GM12872 (cell line): ENCODE data around the gene APBA2.

ENCODE experiments used
- TF ChIP-seq, protein P1 (sequence below): IDR thresholded peaks from 3 replicates; pipeline ENCODE4 v1.5.1; 2011; ENCODE audit warnings: low read depth, mild to moderate bottlenecking, low read length, moderate library complexity; ENCODE audit not compliant: insufficient read depth

APBA2 gene

DNA sequence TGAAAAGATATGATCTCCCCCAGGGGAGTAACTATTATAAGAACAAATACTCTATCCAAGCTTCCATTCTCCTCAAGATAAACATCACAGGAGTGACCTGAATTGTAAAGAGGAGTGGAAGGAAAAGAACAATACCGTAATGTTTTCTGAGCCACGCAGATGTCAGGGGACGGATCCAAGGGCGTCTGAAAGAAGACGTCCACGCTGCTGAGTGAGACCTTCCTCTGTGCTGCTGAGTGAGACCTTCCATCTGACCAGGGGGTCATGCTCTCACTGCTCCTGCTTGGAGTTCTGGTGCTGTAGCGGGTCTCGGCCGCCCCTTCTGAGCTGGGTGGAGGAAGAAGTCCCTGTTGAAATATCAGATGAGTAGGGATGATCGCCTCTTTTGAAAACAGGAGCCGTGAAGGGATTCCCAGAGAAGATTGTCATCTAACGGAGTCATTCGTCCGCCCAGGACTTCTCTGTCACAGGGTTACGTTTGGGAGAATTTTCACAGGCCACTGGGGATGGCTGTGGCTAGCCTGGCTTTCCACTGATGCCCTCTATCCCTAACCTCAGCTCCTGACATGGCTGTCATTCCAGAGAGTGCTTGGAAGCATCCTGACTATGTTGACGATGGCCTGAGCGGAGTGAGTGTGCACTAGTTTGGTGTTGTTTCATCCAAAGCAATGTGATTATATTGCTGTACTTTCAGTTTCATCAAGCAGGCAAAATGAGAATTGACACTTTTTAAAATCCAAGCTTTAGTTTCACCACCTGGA, 184.9 kb downstream of the APBA2 start:
- TF ChIP-seq, protein P1, sequence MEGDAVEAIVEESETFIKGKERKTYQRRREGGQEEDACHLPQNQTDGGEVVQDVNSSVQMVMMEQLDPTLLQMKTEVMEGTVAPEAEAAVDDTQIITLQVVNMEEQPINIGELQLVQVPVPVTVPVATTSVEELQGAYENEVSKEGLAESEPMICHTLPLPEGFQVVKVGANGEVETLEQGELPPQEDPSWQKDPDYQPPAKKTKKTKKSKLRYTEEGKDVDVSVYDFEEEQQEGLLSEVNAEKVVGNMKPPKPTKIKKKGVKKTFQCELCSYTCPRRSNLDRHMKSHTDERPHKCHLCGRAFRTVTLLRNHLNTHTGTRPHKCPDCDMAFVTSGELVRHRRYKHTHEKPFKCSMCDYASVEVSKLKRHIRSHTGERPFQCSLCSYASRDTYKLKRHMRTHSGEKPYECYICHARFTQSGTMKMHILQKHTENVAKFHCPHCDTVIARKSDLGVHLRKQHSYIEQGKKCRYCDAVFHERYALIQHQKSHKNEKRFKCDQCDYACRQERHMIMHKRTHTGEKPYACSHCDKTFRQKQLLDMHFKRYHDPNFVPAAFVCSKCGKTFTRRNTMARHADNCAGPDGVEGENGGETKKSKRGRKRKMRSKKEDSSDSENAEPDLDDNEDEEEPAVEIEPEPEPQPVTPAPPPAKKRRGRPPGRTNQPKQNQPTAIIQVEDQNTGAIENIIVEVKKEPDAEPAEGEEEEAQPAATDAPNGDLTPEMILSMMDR = no peak

DNA sequence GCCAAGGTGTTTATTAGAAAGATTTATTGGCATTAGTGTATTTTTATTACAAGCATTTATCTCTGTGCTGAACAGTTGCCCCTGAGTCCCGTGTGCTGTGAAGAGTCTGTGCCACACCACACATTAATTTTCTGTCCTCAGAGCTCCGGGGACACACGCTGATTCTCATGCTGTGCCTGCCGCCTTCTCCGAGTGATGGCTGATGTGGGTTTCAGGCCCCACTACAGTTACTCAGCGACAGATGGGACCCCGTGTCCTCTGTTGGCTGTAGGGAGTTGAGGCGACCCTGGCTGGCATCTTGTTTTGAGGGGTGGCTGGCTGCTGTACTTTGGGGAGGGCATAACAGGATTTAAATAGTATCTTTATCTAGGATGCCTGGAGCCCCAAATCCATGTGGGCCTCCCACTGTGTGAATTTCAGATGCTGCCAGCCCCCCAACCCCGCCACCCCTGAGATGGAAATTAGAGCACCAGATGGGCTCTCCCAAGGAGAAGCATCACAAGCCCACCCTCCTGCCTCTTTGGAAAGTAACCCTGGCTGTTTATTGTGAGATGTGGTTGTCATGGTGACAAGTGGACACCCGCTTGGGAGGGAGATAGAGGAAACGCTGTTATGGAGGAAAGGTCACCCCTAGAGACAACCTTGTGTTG, 185.6 kb downstream of the APBA2 start:
- TF ChIP-seq, protein P1 = no peak

DNA sequence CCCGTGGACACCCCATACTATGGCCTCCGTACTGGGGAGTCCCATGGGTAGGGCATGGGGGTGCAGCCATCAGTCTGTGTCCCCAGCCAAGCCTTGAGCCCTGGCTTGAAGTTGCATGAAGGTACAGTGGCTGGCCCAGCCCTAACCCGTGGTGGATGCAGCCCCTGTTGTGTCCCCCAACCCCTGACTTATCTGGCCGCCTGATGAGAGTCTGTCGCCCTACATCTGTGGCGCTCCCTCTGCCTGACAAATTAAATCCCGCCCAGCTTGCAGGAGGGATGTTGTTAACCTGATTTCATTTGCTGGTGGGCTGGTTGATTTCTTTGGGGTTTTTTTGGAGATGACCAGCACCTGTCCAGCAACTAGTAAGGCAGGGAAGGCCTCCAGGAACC, 186.1 kb downstream of the APBA2 start:
- TF ChIP-seq, protein P1 = no peak

DNA sequence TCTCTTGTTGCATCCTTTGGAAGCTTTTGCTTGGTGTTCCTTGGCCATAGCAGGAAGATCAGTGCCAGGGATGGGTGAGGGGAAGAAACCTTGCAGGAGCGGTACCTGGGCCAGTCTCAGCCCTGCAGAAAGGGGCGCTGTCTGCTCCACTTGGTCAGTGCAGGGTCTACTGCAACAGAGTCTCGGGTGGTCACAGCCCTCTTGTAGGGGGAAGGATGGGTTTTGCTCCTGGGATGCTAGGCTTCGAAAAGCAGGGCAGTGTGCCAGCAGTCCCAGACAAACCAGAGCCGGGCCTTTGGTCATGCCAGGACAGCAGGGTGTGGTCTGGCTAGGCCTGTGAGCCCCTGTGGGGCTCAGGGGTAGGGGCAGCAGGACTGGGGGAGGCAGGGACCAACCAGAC, 186.7 kb downstream of the APBA2 start:
- TF ChIP-seq, protein P1 = no peak

DNA sequence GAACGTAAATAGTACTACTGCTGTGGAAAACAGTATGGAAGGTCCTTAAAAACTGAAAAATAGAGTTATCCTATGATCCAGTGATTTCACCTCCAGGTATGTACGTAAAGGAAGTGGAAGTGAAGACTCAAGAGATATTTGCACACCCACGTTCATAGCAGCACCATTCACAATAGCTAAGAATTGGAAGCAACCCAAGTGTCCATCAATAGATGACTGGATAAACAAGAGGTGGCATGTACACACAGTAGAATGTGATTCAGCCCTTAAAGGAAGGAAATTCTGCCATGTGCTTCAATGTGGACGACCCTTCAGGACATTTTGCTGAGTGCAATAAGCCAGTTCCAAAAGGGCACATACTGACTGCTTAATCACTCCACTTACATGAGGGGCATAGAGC, 188.3 kb downstream of the APBA2 start:
- TF ChIP-seq, protein P1 = no peak

DNA sequence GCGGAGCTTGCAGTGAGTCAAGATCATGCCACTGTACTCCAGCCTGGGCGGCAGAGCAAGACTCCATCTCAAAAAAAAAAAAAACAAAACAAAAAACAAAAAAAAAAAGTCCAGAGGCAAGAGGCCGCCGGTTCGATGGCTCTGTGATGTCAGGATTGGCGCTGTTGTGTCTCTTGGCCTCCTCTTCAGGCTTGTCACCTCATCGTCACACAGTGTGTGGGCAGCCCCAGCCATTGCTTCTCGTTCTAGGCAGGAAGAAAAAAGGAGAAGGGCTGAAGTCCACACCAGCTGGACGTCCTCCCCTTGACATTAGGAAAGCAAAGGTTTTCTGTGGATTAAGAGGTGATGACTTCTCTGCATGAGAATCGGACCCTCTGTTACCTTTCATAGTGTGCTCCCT, 192.8 kb downstream of the APBA2 start:
- TF ChIP-seq, protein P1 = no peak

DNA sequence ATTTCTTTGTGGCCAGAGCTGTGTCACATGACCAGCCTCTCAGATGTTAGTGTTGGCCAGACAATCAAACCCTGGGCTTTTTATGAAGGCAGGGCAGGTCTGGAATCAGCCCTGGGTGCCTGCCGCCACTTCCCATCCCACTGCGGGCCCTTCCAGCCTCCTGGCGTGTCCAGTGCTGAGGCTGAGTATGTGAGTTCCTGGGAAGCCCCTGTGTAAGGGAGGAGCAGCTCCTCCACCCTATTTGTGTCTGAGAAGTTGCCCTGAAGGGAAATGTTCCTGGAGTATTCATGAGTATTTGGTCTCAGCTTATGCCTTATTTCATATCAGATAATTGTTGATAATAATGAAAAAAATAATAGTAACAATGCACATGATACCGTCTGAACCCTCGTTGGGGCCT, 193.7 kb downstream of the APBA2 start:
- TF ChIP-seq, protein P1 = no peak
